Caco-2 (cell line): ENCODE measurements around the gene MAP3K9. TPM values are rescaled to one million over a fixed set of nuclear protein-coding genes. Genes with fewer than 3 reads are reported as not detected.

Experiments used
- BruUV-seq: library from RNA; stranded (reverse); fragments of 400-500 nt; replicated peaks from 2 replicates; lab custom pipeline; 2021; lab: Mats Ljungman, UMichigan
- CTCF ChIA-PET: fragments of 300-600 bp; sonication (Branson Sonifier 250); formaldehyde crosslinking; loops from one replicate; lab custom pipeline; 2022; ENCODE audit warnings: antibody characterized with exemption; lab: Charles Lee
- POLR2A ChIA-PET: fragments of 300-600 bp; sonication (Branson Sonifier 250); formaldehyde crosslinking; loops from one replicate; lab custom pipeline; 2022; ENCODE audit warnings: antibody characterized with exemption; lab: Charles Lee
- DNase-seq, 2 experiments: peaks; one replicate each; pipeline versions ENCODE4 v3.0.0 to v3.0.0-alpha.2; 2020 to 2022
- H3K27me3 ChIP-seq: replicated peaks from 2 replicates; pipeline ENCODE4 v1.6.0; 2011; ENCODE audit warnings: low read length; ENCODE audit not compliant: control insufficient read depth, insufficient read depth
- H3K36me3 ChIP-seq: 2 replicates; pipeline ENCODE4 v1.5.1; 2011; ENCODE audit warnings: low read length; ENCODE audit not compliant: control insufficient read depth, insufficient read depth
- H3K4me1 ChIP-seq: fragments of 250-450 bp; sonication (Bioruptor Pico); 2 replicates; pipeline ENCODE4 v1.5.1; 2020; ENCODE audit warnings: mild to moderate bottlenecking
- H3K4me3 ChIP-seq: 2 replicates; pipeline ENCODE4 v1.5.1; 2011; ENCODE audit warnings: low read depth, mild to moderate bottlenecking, control low read depth, low read length
- H3K9me3 ChIP-seq: fragments of 250-450 bp; sonication (Bioruptor Pico); 2 replicates; pipeline ENCODE4 v1.5.1; 2020; ENCODE audit warnings: mild to moderate bottlenecking, moderate library complexity
- H3K27ac Mint-ChIP-seq: one replicate; pipeline ENCODE4 v1.8.0; 2022; ENCODE audit warnings: mixed read lengths; ENCODE audit not compliant: unreplicated experiment
- H3K27me3 Mint-ChIP-seq: one replicate; pipeline ENCODE4 v1.8.0; 2022; ENCODE audit warnings: mixed read lengths; ENCODE audit not compliant: insufficient read depth, unreplicated experiment
- H3K36me3 Mint-ChIP-seq: one replicate; pipeline ENCODE4 v1.8.0; 2022; ENCODE audit warnings: mild to moderate bottlenecking, mixed read lengths; ENCODE audit not compliant: insufficient read depth, unreplicated experiment
- H3K4me1 Mint-ChIP-seq: one replicate; pipeline ENCODE4 v1.8.0; 2022; ENCODE audit warnings: low read depth, mixed read lengths; ENCODE audit not compliant: unreplicated experiment
- H3K4me3 Mint-ChIP-seq: one replicate; pipeline ENCODE4 v1.8.0; 2022; ENCODE audit warnings: mild to moderate bottlenecking, moderate library complexity, mixed read lengths; ENCODE audit not compliant: unreplicated experiment
- H3K9me3 Mint-ChIP-seq: one replicate; pipeline ENCODE4 v1.8.0; 2022; ENCODE audit warnings: mixed read lengths; ENCODE audit not compliant: unreplicated experiment
- intact Hi-C: fragments of 100-400 bp; cut with micrococcal nuclease; formaldehyde crosslinking; loops from one replicate; pipeline ENCODE4 v1.10.0; 2022; ENCODE audit not compliant: unreplicated experiment
- total RNA-seq: library from RNA; stranded (reverse); gene quantifications from 2 replicates; pipeline ENCODE4 v1.2.3, GENCODE V29; 2022
- TF ChIP-seq, protein P1 (sequence below), 2 experiments: fragments of 200-600 bp in 1 of 2; IDR thresholded peaks; 1 replicate in 1 of 2; 2 replicates in 1 of 2; pipeline versions ENCODE4 v1.5.1 to v1.8.0; 2011 to 2022; ENCODE audit warnings: antibody characterized with exemption in 1 of 2, control low read depth in 1 of 2, inconsistent platforms in 1 of 2, low read depth in 1 of 2, low read length in 1 of 2, mild to moderate bottlenecking in 1 of 2, moderate library complexity in 1 of 2; ENCODE audit not compliant: insufficient read depth in 1 of 2, severe bottlenecking in 1 of 2, unreplicated experiment in 1 of 2

MAP3K9 gene
- total RNA-seq, 1 experiment from 2014 or later = 19.5 TPM

DNA sequence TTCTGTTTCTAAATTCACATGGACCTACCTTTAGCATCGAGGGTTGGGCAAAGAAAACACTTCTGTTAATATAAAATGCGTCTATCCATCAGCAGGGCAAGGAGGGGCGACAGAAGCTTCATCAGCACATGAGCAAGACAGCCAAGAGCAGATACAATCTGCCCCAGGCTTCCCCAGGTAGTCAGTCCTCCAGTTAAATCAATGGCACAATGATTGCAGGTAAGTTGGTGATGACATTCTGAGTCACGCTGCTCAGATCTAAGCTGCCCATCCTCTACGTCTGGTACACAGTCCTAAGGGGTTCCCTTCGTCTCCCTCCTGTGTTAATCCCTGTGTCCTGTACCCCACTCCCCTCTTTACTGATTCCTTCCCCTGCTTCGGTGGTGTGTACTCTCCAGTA is 38.8 kb downstream of the MAP3K9 start:
- Histone ChIP-seq H3K4me1 (no peaks in the 10 kb centered on the region), H3K9me3 (no peaks in the 10 kb centered on the region), H3K4me3 (no peak overlapping the region), H3K36me3 (no peaks in the 10 kb centered on the region), H3K27me3 (no peaks in the 10 kb centered on the region; the same call in 1 of the 2 replicates)
- no TSS peak for BruUV-seq
- Mint-ChIP-seq H3K4me3 (no peak overlapping the region), H3K9me3 (no peaks in the 10 kb centered on the region), H3K36me3 (no peaks in the 10 kb centered on the region), H3K27ac (no peak overlapping the region), H3K4me1 (peaks cover 10% of the 10 kb centered on the region), H3K27me3 (no peaks in the 10 kb centered on the region)
- ChIA-PET POLR2A (interaction anchor here (0.6 kb wide), 1 partner anchor 161 kb away, joined by 3 read pairs; no protein-coding TSS in a partner anchor), CTCF (no interaction called here)
- DNase-seq = no peak
- TF ChIP-seq, protein P1, sequence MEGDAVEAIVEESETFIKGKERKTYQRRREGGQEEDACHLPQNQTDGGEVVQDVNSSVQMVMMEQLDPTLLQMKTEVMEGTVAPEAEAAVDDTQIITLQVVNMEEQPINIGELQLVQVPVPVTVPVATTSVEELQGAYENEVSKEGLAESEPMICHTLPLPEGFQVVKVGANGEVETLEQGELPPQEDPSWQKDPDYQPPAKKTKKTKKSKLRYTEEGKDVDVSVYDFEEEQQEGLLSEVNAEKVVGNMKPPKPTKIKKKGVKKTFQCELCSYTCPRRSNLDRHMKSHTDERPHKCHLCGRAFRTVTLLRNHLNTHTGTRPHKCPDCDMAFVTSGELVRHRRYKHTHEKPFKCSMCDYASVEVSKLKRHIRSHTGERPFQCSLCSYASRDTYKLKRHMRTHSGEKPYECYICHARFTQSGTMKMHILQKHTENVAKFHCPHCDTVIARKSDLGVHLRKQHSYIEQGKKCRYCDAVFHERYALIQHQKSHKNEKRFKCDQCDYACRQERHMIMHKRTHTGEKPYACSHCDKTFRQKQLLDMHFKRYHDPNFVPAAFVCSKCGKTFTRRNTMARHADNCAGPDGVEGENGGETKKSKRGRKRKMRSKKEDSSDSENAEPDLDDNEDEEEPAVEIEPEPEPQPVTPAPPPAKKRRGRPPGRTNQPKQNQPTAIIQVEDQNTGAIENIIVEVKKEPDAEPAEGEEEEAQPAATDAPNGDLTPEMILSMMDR (IDR thresholded peaks at IDR 0.05; ENCODE audit: insufficient read depth in 1 of 2, low read depth in 1 of 2, low read length in 1 of 2, severe bottlenecking in 1 of 2, unreplicated experiment in 1 of 2) = no peak
- intact Hi-C loops = no loop called here

DNA sequence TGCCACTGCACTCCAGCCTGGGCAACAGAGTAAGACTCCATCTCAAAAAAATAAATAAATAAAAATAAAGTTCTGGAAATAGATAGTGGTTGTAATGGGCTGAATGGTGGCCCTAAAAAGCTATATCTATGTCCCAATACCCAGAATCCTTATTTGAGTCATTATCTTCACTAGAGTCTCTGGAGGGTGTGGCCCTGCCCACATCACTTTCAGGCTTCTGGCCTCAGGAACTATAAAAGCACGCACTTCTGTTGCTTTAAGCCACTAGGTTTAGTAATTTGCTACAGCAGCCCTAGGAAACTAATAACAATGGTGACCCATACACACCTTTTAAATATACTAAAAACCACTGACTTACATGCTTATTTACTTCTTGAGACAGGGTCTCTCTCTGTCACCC is 49.9 kb downstream of the MAP3K9 start:
- no TSS peak for BruUV-seq
- TF ChIP-seq, protein P1 (IDR thresholded peaks at IDR 0.05; ENCODE audit: insufficient read depth in 1 of 2, low read depth in 1 of 2, low read length in 1 of 2, severe bottlenecking in 1 of 2, unreplicated experiment in 1 of 2) = no peak
- CTCF ChIA-PET = no interaction called here
- Histone ChIP-seq H3K9me3 (no peaks in the 10 kb centered on the region), H3K27me3 (no peaks in the 10 kb centered on the region), H3K4me1 (peaks cover 16% of the 10 kb centered on the region), H3K36me3 (no peaks in the 10 kb centered on the region), H3K4me3 (no peak overlapping the region)
- no peaks in the 10 kb centered on the region for H3K27me3 Mint-ChIP-seq
- peaks cover 22% of the 10 kb centered on the region for H3K36me3 Mint-ChIP-seq
- POLR2A ChIA-PET = no interaction called here
- H3K27ac Mint-ChIP-seq = no peak overlapping the region
- intact Hi-C loops = no loop called here
- no peak for DNase-seq
- no peak overlapping the region for H3K4me3 Mint-ChIP-seq
- H3K4me1 Mint-ChIP-seq = peaks cover 10% of the 10 kb centered on the region
- no peaks in the 10 kb centered on the region for H3K9me3 Mint-ChIP-seq

GRCh38 chr14:70755655-70756054 is 53.7 kb downstream of the MAP3K9 start:
- peaks cover 41% of the 10 kb centered on the region for H3K4me1 ChIP-seq
- Mint-ChIP-seq H3K27me3 (no peaks in the 10 kb centered on the region), H3K4me1 (peaks cover 26% of the 10 kb centered on the region), H3K27ac (no peak overlapping the region), H3K36me3 (peaks cover 30% of the 10 kb centered on the region), H3K9me3 (no peaks in the 10 kb centered on the region), H3K4me3 (no peak overlapping the region)
- ChIA-PET CTCF (no interaction called here), POLR2A (no interaction called here)
- DNase-seq = no peak
- no peaks in the 10 kb centered on the region for H3K36me3 ChIP-seq
- intact Hi-C loops = no loop called here
- no peaks in the 10 kb centered on the region for H3K9me3 ChIP-seq
- TF ChIP-seq, protein P1 (IDR thresholded peaks at IDR 0.05; ENCODE audit: insufficient read depth in 1 of 2, low read depth in 1 of 2, low read length in 1 of 2, severe bottlenecking in 1 of 2, unreplicated experiment in 1 of 2) = no peak
- H3K4me3 ChIP-seq = no peak overlapping the region
- H3K27me3 ChIP-seq = no peaks in the 10 kb centered on the region
- no TSS peak for BruUV-seq
